ENCODE results near the gene SELPLG.

SELPLG gene

GRCh38 chr12:108577458-108577857, 56.2 kb downstream of the SELPLG start:
- no peak for TF ChIP-seq GATA2 (IDR thresholded peaks at IDR 0.05; ENCODE audit: low read depth, low read length)
- TF ChIP-seq GATA3 (IDR thresholded peaks at IDR 0.05; ENCODE audit: low read depth, low read length), result no peak

GRCh38 chr12:108576660-108577234, 56.9 kb downstream of the SELPLG start:
- no peak for TF ChIP-seq GATA3 (IDR thresholded peaks at IDR 0.05; ENCODE audit: low read depth, low read length)

GRCh38 chr12:108575199-108575912, 58.3 kb downstream of the SELPLG start:
- TF ChIP-seq GATA3 (IDR thresholded peaks at IDR 0.05; ENCODE audit: low read depth, low read length), result no peak
- no peak for TF ChIP-seq GATA2 (IDR thresholded peaks at IDR 0.05; ENCODE audit: low read depth, low read length)

- TF ChIP-seq GATA2 (IDR thresholded peaks at IDR 0.05; ENCODE audit: low read depth, low read length) (no peak), GATA3 (IDR thresholded peaks at IDR 0.05; ENCODE audit: low read depth, low read length) (no peak)
Measured at GRCh38 chr12:108573317-108573716, 60.4 kb downstream of the SELPLG start.

GRCh38 chr12:108572166-108572790, 61.4 kb downstream of the SELPLG start:
- TF ChIP-seq GATA2 (IDR thresholded peaks at IDR 0.05; ENCODE audit: low read depth, low read length), result no peak
- no peak for TF ChIP-seq GATA3 (IDR thresholded peaks at IDR 0.05; ENCODE audit: low read depth, low read length)

Measured in SH-SY5Y (cell line).